ENCODE data around the gene EFHB. TPM values are rescaled to one million over a fixed set of nuclear protein-coding genes. Genes with fewer than 3 reads are reported as not detected.
"Not testable (repeated sequence)": the region's sequence is repeated elsewhere in the genome, so short reads cannot be mapped to it uniquely, and the experiment has no call there.

Gene EFHB
- total RNA-seq, 1 donor: not detected

- no peak for DNase-seq (ENCODE audit: low read depth)
- TF ChIP-seq, protein P1, sequence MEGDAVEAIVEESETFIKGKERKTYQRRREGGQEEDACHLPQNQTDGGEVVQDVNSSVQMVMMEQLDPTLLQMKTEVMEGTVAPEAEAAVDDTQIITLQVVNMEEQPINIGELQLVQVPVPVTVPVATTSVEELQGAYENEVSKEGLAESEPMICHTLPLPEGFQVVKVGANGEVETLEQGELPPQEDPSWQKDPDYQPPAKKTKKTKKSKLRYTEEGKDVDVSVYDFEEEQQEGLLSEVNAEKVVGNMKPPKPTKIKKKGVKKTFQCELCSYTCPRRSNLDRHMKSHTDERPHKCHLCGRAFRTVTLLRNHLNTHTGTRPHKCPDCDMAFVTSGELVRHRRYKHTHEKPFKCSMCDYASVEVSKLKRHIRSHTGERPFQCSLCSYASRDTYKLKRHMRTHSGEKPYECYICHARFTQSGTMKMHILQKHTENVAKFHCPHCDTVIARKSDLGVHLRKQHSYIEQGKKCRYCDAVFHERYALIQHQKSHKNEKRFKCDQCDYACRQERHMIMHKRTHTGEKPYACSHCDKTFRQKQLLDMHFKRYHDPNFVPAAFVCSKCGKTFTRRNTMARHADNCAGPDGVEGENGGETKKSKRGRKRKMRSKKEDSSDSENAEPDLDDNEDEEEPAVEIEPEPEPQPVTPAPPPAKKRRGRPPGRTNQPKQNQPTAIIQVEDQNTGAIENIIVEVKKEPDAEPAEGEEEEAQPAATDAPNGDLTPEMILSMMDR (IDR thresholded peaks at IDR 0.05; ENCODE audit: insufficient read depth, low read depth, low read length): no peak
- no peak overlapping the region for H3K4me3 ChIP-seq (ENCODE audit: low read depth, low read length)
These were observed 42.3 kb downstream of the EFHB start for GRCh38 chr3:19891740-19892139.

DNA sequence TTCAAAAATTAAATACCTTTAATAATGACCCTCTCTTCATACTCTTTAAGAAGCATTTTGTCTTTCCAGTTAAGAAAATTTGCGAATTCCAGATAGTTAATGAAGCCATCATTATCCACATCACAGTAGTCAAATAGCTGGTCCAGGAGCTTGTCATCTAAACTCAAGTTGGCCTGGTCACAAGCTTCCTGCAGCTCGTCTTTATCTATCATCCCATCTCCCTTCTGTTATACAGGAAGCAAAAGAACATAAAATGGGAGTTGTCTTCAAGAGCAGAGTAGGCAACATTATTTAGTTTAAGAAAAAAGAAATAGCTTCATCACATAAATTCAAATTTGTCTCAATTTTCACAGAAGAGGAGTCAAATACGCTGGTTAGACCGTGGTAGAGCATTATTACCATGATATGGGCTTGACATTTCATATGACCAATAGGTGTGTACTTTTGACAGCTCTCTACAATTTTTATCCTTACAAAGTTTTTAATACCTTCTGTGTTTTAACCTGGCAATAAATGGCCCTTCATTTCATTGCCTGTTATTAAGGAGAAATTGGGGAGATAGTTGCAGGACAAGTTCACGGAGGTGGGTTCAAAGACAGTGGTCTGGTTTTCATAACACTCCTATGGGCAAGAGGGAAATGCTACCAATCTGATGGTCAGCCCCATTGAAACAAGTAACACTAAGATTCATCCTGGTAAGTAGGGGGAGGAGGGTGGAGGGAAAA is 45.4 kb downstream of the EFHB start:
- peak overlapping the region; percentile 22 for H3K4me3 ChIP-seq (ENCODE audit: low read depth, low read length)
- TF ChIP-seq, protein P1 (IDR thresholded peaks at IDR 0.05; ENCODE audit: insufficient read depth, low read depth, low read length): no peak
- peak; percentile 25 for DNase-seq (ENCODE audit: low read depth)

DNA sequence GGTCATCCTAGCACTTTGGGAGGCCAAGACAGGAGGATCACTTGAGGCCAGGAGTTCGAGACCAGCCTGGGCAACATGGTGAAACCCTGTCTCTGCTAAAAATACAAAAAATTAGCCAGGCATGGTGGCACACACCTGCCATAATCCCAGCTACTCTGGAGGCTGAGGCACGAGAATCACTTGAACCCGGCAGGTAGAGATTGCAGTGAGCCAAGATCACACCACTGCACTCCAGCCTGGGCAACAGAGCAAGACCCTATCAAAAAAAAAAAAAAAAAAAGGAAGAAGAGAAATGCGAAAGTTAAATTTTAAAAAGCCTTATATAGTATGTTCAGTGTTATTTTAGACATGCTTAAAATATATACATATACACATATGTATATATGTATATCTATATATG is 46.9 kb downstream of the EFHB start:
- H3K4me3 ChIP-seq (ENCODE audit: low read depth, low read length); DNase-seq (ENCODE audit: low read depth): not testable (repeated sequence)

DNA sequence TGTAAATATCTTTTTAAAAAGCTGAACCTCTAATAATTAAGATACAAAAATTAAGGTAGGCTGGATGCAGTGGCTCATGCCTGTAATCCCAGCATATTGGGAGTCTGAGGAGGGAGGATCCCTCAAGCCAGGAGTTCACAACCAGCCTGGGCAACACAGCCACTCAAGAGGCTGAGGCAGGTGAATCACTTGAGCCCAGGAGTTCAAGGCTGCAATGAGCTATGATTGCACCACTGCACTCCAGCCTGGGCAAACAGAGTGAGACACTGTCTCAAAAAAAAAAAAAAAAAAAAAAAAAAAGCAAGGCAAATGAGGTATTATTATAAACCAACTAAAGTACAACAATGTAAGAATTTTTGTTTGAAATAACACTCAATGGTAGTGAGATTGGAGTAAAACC is 47.6 kb downstream of the EFHB start:
- TF ChIP-seq, protein P1 (IDR thresholded peaks at IDR 0.05; ENCODE audit: insufficient read depth, low read depth, low read length): no peak
- no peak overlapping the region for H3K4me3 ChIP-seq (ENCODE audit: low read depth, low read length)
- DNase-seq (ENCODE audit: low read depth): no peak

DNA sequence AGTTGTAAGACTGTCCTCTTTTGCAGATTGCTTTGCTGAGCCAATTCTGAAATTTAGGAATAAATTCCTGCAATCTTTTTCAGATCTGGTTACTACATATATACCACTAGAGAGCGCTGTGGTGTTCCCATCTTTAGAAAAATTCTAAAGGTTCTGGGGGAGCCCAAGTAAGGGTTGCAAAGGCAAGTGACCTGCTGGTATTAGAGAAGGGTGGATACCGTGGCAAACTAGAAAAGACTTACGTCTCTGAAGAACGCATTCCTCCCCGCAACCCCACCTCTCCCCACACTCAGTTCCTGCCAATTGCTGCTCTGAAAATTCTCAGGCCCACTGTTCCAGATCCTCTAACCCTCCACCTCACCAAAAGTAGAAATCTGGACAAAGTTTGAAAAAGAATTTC is 48.5 kb downstream of the EFHB start:
- DNase-seq (ENCODE audit: low read depth): peak; percentile 44
- no peak overlapping the region for H3K4me3 ChIP-seq (ENCODE audit: low read depth, low read length)
- TF ChIP-seq, protein P1 (IDR thresholded peaks at IDR 0.05; ENCODE audit: insufficient read depth, low read depth, low read length): peak; percentile 72

GRCh38 chr3:19881852-19882251 is 52.2 kb downstream of the EFHB start:
- no peak overlapping the region for H3K4me3 ChIP-seq (ENCODE audit: low read depth, low read length)
- DNase-seq (ENCODE audit: low read depth): no peak
- TF ChIP-seq, protein P1 (IDR thresholded peaks at IDR 0.05; ENCODE audit: insufficient read depth, low read depth, low read length): no peak

DNA sequence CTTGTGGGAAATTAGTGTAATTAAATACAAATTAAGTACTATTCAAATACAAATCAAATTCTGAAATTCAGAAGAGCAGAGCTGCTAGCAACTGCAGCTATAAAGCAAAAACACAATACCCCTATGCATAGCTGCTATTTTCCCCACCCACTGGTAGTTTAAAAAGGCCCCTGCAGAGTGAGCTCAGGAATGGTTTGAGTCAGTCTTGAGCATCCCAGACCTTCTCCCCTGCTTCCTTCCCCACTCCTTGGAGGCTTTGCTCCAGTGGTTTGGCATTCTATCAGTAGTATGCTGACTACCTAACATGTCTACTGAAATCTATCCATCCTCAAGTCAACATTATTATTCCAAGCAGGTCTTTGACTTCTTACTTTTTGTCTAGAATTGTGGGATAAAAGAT is 53.0 kb downstream of the EFHB start:
- H3K4me3 ChIP-seq (ENCODE audit: low read depth, low read length): no peak overlapping the region
- no peak for DNase-seq (ENCODE audit: low read depth)
- TF ChIP-seq, protein P1 (IDR thresholded peaks at IDR 0.05; ENCODE audit: insufficient read depth, low read depth, low read length): no peak

Data from fibroblast of villous mesenchyme (primary cell).